DND-41 (cell line): Measurements from ENCODE around the gene RFNG.

Experiments
- EZH2 ChIP-seq: IDR thresholded peaks from 3 replicates; pipeline ENCODE4 v1.6.1; 2012; ENCODE audit warnings: borderline replicate concordance, low read depth, mild to moderate bottlenecking, moderate library complexity, low read length, inconsistent platforms; ENCODE audit not compliant: severe bottlenecking
- TF ChIP-seq, protein P1 (sequence below): IDR thresholded peaks from 2 replicates; pipeline ENCODE4 v1.5.1; 2012; ENCODE audit warnings: borderline replicate concordance, low read length, moderate library complexity, mild to moderate bottlenecking; ENCODE audit not compliant: poor library complexity, severe bottlenecking; ENCODE audit errors: extremely low read depth

DNA sequence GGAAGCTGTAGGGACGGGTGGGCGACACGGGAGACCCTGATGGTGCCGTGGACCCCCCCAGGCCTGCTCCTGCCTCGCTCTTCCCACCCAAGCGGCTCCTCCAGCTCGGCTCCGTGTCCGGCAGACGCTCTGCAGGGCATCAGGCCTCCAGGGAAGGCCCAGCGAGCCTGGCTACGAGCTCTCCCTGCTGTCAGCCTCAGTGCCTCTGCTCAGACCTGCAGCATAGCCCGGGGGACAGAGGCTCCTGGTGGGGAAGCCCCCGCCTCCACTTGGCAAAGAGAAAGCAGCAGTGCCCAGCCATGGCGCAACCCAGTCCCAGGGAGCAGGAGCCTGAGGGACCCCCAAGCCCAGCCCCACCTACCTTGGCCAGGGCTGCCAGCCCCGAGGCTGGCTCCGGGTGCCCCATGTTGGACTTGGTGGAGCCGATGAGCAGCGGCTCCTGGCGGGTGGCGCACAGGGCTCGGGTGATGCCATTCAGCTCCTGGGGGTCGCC lies 40.5 kb upstream of the RFNG start:
- TF ChIP-seq, protein P1, sequence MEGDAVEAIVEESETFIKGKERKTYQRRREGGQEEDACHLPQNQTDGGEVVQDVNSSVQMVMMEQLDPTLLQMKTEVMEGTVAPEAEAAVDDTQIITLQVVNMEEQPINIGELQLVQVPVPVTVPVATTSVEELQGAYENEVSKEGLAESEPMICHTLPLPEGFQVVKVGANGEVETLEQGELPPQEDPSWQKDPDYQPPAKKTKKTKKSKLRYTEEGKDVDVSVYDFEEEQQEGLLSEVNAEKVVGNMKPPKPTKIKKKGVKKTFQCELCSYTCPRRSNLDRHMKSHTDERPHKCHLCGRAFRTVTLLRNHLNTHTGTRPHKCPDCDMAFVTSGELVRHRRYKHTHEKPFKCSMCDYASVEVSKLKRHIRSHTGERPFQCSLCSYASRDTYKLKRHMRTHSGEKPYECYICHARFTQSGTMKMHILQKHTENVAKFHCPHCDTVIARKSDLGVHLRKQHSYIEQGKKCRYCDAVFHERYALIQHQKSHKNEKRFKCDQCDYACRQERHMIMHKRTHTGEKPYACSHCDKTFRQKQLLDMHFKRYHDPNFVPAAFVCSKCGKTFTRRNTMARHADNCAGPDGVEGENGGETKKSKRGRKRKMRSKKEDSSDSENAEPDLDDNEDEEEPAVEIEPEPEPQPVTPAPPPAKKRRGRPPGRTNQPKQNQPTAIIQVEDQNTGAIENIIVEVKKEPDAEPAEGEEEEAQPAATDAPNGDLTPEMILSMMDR = no peak
- no peak for TF ChIP-seq EZH2
